GM18858 (cell line): Measurements from ENCODE around the gene TM2D3.

ENCODE experiments used
- ATAC-seq: cut with Tn5 transposase; IDR thresholded peaks from one replicate; pipeline ENCODE4 v1.9.1; 2021; ENCODE audit not compliant: unreplicated experiment

Gene TM2D3

GRCh38 chr15:101652098-101652785 is at the start of gene TM2D3:
Gene TM2D3 (minus strand): TSS chr15:101652381. CDS start chr15:101652361, 20 bp downstream.
- peak; percentile 82 for ATAC-seq

GRCh38 chr15:101698314-101698713 is 46.1 kb upstream of the TM2D3 start:
- ATAC-seq = no peak

- ATAC-seq = no peak
Observed at GRCh38 chr15:101697488-101697887, 45.3 kb upstream of the TM2D3 start.

GRCh38 chr15:101696829-101697228 is 44.6 kb upstream of the TM2D3 start:
- no peak for ATAC-seq

- no peak for ATAC-seq
Observed at GRCh38 chr15:101694261-101694660, 42.1 kb upstream of the TM2D3 start.

GRCh38 chr15:101692801-101693598 is 40.8 kb upstream of the TM2D3 start:
- no peak for ATAC-seq

- ATAC-seq = no peak
Observed at GRCh38 chr15:101689901-101690300, 37.7 kb upstream of the TM2D3 start.

- ATAC-seq = no peak
Observed at GRCh38 chr15:101686718-101687117, 34.5 kb upstream of the TM2D3 start.

GRCh38 chr15:101684877-101685276 is 32.7 kb upstream of the TM2D3 start:
- ATAC-seq = no peak

GRCh38 chr15:101684384-101684783 is 32.2 kb upstream of the TM2D3 start:
- no peak for ATAC-seq

- ATAC-seq = no peak
Observed at GRCh38 chr15:101679806-101680205, 27.6 kb upstream of the TM2D3 start.

- ATAC-seq = no peak
Observed at GRCh38 chr15:101676921-101677329, 24.7 kb upstream of the TM2D3 start.

- ATAC-seq = peak; percentile 68
Observed at GRCh38 chr15:101675796-101676582, 23.8 kb upstream of the TM2D3 start.

GRCh38 chr15:101675015-101675414 is 22.8 kb upstream of the TM2D3 start:
- no peak for ATAC-seq

GRCh38 chr15:101672298-101672697 is 20.1 kb upstream of the TM2D3 start:
- ATAC-seq = no peak

- ATAC-seq = no peak
Observed at GRCh38 chr15:101669744-101670143, 17.6 kb upstream of the TM2D3 start.

- no peak for ATAC-seq
Observed at GRCh38 chr15:101667881-101668280, 15.7 kb upstream of the TM2D3 start.

GRCh38 chr15:101664303-101664913 is 12.2 kb upstream of the TM2D3 start:
- ATAC-seq = no peak

- no peak for ATAC-seq
Observed at GRCh38 chr15:101662203-101662602, 10.0 kb upstream of the TM2D3 start.

- ATAC-seq = no peak
Observed at GRCh38 chr15:101660005-101660404, 7.8 kb upstream of the TM2D3 start.
